A549 treated with ZK216348 at 1 μM for 4 hours (cell line): ENCODE data around the gene SFT2D1. TPM values are rescaled to one million over a fixed set of nuclear protein-coding genes. Genes with fewer than 3 reads are reported as not detected.

Experiments used
- total RNA-seq: library from RNA; stranded (reverse); fragments of 200-300 nt; extraction: Qiagen RNA extraction; gene quantifications from 5 replicates; pipeline ENCODE4 v1.2.3, GENCODE V29; 2022; ENCODE audit warnings: low read depth

The SFT2D1 gene
- total RNA-seq: 25.3 to 43.6 TPM (median 41.4 TPM) in 5 replicates

DNA sequence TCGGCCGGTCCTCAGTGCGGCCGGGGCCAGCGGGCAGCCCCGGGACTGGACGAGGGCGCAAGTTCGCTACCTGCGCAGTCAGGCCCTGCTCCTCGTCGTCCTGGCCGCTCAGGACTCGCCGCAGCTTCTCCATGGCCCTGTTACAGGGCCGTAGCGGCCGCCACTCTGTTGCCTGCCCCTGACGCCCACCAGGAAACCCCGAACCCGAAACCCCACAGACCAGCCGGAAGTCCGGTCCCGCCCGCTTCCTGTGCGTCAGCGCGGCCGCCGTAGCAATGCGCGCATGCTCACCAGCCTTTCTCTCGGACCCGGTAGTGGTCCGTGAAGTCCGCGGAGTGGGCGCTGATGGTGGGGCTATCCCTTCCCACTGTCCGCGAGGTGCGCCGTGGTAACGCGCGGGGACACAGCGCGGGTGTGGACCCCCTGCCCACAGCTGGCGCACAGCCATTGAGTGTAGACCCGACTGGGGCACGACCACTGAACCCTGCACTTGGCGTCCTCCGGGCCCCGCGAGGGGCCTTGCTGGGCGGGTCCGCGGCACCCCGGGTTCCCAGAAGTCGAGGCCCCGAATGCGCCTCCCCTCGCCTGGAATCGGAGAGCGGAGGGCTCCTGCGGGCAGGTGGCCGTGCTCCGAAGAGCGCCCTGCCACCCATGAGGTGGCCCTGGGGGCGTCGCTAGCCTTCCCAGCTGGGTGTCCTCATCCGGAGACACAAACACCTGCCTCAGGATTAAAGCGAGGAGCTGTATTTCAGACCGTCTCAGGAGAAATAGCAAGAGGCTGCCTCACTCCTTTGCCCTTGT lies at the start of gene SFT2D1:
SFT2D1 (minus strand) TSS at position 197 of the 801 bp plus-strand sequence; CDS start at position 133, 64 bp downstream.

DNA sequence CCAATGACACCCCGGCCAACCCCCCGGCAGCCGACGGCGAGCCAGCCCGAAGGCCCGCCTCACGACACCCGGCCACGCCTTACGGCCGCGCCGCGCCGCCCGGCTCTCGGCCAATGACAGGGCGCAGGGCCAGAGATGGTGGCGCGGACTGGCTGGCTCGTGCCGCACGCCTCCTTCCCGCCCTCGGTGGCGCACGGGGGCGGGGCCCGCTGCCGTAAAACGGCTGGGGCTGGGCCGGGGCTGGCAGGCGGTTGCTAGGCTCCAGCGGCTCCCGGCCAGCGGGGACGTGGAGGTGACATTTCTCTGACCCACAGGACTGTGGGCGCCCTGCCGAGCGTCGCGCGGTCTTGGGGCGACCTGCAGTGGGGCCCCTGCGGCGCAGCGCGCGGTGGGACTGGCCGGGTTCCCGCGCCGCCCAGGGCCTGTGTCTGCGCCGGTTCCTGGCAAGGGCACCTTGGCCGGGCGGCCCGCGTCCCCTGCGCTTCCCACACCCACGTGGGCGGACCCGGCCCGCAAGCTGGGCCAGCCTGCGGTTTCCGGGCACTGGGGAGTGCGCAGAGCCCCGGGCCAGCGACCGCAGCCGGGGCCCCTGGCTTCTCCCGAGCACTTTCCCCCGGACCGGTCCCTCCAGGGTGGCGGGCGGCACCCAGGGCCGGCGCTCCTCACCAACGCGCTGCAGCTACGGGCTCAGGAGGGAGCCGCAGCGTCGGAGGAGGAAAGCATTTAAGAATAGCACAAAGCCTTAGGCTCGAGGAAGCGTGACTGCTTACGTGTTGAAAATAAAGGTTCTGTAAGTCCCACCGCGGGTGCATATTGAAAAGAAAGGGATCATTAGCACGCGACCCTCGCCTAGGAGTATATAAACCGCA lies 40.8 kb upstream of the SFT2D1 start, which contains the start of gene MPC1:
MPC1 (minus strand) TSS at position 8 of the 869 bp plus-strand sequence. CDS start 64 bp downstream, outside the sequence.

DNA sequence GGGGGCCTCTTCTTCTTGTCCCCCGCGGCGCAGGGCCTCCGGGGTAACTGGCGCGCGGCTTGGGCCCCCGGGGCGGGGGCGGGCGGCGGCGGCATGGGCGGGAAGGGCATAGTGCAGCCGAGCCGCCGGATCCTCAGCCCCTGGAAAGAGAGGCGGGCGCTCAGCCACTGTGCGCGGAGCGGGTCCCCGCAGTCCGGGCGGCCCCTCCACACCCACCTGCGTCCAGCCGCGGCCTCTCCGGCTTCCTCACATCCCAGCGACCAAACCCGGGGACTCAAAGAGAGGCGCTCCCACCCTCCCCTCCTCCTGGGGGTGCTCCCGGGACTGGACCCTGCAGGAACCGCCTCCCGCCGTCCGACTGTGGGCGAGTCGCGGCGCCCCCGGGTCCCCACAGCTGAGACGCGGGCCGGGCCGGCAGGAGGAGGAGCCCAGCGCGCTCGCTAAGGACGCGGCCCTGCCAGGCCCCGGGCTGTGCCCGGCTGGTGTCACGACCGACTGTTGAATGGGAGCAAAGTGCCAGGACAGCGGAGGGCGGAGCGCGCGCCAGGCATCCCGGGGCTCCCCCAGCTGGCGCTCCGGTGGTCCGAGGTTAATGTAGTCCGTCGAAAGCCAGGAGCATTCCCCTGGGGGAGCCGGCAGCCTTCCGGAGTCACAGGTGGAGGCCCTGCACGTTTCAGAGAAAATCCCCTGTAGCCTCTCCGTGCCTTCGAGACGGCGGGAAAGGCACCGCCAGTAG lies 34.1 kb downstream of the SFT2D1 start, which contains the start of gene PRR18:
PRR18 (minus strand) TSS at position 360 of the 736 bp plus-strand sequence; CDS start at position 110, 250 bp downstream.

Other genes starting within 250 kb of the SFT2D1 start
- not detected in 5 replicates for gene TBXT, start 174.7 kb downstream of the SFT2D1 start, total RNA-seq
- 0.09 to 0.54 TPM (median 0.21 TPM) in 4 of 5 replicates, not detected in the other for gene PRR18, start 34.2 kb downstream of the SFT2D1 start, total RNA-seq
- gene MPC1, start 40.4 kb upstream of the SFT2D1 start, total RNA-seq: 2.6 to 4.5 TPM (median 3.8 TPM) in 5 replicates
- 0.17 to 0.20 TPM in 2 of 5 replicates, not detected in the others for gene RAMACL, start 244.1 kb upstream of the SFT2D1 start, total RNA-seq